Colon (tissue), 2 donors: ENCODE data around the gene TMEM151A.
"Not testable (repeated sequence)": the region's sequence is repeated elsewhere in the genome, so short reads cannot be mapped to it uniquely, and the experiment has no call there.

Experiments
- FAIRE-seq: peaks from 2 replicates; lab custom pipeline; 2012; peaks lifted over from hg19 to GRCh38; lab: Jason Lieb, UNC
- donor health status: control.
- donor health status: control.

Gene TMEM151A

GRCh38 chr11:66267379-66268243, 24.1 kb upstream of the TMEM151A start:
- FAIRE-seq = no peak

GRCh38 chr11:66268244-66268951, 23.3 kb upstream of the TMEM151A start, which contains the start of gene RAB1B:
Gene RAB1B (plus strand): TSS chr11:66268639. CDS start chr11:66268680, 41 bp downstream.
- FAIRE-seq = peak; percentile 43

GRCh38 chr11:66268952-66269905, 22.5 kb upstream of the TMEM151A start:
- no peak for FAIRE-seq

- FAIRE-seq = no peak
These were observed 19.9 kb upstream of the TMEM151A start for GRCh38 chr11:66271816-66272215.

GRCh38 chr11:66272596-66272995, 19.1 kb upstream of the TMEM151A start:
- FAIRE-seq = no peak

- FAIRE-seq = no peak
These were observed 17.5 kb upstream of the TMEM151A start for GRCh38 chr11:66274219-66274618.

- FAIRE-seq = no peak
These were observed 16.3 kb upstream of the TMEM151A start for GRCh38 chr11:66275396-66275795.

- no peak for FAIRE-seq
These were observed 15.6 kb upstream of the TMEM151A start for GRCh38 chr11:66275984-66276612.

GRCh38 chr11:66276619-66277018, 15.1 kb upstream of the TMEM151A start:
- not testable (repeated sequence) for FAIRE-seq

- not testable (repeated sequence) for FAIRE-seq
These were observed 14.6 kb upstream of the TMEM151A start for GRCh38 chr11:66277064-66277463.

GRCh38 chr11:66277471-66278362, 14.0 kb upstream of the TMEM151A start, which contains the start of gene CNIH2:
Gene CNIH2 (plus strand): TSS chr11:66278175. CDS start chr11:66278457, 282 bp downstream.
- FAIRE-seq = no peak

- no peak for FAIRE-seq
These were observed 13.2 kb upstream of the TMEM151A start for GRCh38 chr11:66278363-66279091.

GRCh38 chr11:66279092-66279734, 12.5 kb upstream of the TMEM151A start:
- no peak for FAIRE-seq

GRCh38 chr11:66280428-66280827, 11.3 kb upstream of the TMEM151A start:
- FAIRE-seq = no peak

- FAIRE-seq = no peak
These were observed 10.7 kb upstream of the TMEM151A start for GRCh38 chr11:66281001-66281400.

- no peak for FAIRE-seq
These were observed 9.8 kb upstream of the TMEM151A start for GRCh38 chr11:66281776-66282467.

- FAIRE-seq = no peak
These were observed 8.9 kb upstream of the TMEM151A start for GRCh38 chr11:66282468-66283455.
